A204.1 (cell line): ENCODE measurements around the gene PLXNB2.

ENCODE experiments used
- FAIRE-seq: peaks from 2 replicates; lab custom pipeline; 2012; peaks lifted over from hg19 to GRCh38; lab: Jason Lieb, UNC

The PLXNB2 gene

GRCh38 chr22:50249341-50250248 lies 57.9 kb downstream of the PLXNB2 start:
- no peak for FAIRE-seq

DNA sequence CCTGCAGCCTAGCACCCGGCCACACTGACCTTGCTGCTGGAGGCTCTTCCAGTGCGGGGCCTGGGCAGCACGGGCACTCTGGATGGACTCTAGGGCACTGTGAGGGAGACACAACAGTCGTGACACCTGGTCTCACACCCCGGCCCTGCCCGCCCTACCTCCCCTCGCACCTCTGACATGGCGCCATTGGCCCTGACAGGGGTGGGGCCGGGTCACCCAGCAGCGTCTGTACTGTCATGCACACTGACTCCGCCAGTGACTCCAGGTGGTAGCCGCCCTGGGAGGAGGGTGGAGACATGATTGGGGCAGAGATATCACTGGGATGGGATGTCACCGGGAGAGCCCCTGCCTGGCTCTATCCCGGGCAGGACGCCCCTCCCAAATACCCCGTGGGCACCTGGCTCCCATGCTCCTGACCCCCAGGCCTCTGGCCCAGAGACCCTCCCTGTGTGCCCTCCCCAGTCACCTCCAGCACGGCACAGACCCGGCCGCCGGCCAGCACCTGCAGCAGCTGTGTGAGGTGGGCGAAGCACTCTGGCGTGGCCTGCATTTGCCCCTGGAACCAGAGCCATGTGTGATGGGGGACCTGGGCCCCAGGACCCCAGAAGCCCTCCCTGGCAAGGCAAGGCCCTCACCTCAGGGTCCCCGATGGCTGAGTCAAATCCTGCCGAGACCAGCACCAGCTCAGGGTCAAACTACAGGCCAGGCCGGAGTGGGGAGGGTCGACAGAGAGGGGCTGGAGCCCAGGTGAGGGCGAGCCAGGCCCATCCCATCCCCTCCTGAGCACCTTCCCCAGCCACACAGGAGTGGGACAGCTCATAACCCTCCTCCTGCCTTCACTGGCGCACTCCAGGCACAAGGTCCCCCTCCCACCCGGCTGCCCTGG lies 59.0 kb downstream of the PLXNB2 start:
- no peak for FAIRE-seq

GRCh38 chr22:50247748-50248147 lies 59.7 kb downstream of the PLXNB2 start:
- FAIRE-seq: no peak

DNA sequence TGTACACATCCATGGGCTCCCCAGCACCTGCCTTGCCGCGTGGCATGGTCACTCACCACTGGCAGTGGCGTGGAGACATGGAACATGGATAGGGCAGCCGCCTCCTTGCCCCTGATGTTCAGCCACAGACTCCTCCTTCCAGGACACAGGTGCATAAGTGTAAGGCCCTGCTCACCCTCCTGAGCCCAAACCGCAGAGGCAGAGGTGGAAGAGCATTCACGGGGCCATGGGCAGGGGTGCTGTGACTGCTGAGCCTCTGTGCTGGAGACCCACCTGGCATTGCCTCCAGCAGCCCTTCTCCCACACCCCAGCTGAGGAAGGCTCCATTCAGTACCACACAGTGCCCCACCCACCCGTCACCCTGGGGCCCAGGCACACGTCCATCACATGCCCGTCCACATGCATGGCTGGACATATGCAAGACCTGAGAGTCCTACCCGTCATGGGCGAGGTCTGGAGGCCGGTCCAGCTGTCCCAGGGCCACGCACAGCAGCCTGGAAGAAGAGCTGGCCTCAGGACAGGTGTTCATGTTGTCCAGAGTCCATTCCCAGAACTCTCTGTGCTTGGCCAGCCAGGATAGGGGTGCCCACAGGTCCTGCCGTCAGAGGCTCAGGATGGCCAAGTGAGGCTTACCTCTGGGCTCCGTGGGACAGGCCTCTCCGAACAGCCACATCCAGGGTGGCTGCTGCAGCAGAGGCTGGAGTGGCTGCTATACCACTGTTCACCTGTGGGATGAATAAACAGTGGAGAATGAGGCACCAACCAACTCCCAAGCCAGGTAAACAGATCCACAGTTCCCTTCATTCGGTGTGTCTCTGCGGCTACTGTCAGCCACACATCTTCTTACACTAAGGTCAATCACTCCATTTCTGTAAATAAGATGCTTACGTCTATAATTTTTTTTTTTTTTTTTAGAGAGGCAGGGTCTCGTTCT lies 60.9 kb downstream of the PLXNB2 start:
- no peak for FAIRE-seq

GRCh38 chr22:50245214-50246072 lies 62.0 kb downstream of the PLXNB2 start:
- FAIRE-seq: no peak

- FAIRE-seq: no peak
Measured at GRCh38 chr22:50244420-50245213, 62.8 kb downstream of the PLXNB2 start, which contains the start of gene TUBGCP6. Gene TUBGCP6, minus strand, starts transcription at chr22:50245023. Its CDS starts 564 bp downstream, at chr22:50244459.

GRCh38 chr22:50243685-50244419 lies 63.6 kb downstream of the PLXNB2 start:
- FAIRE-seq: no peak

- no peak for FAIRE-seq
Measured at GRCh38 chr22:50242406-50242949, 65.0 kb downstream of the PLXNB2 start.

- FAIRE-seq: no peak
Measured at GRCh38 chr22:50238755-50239154, 68.7 kb downstream of the PLXNB2 start.

- no peak for FAIRE-seq
Measured at GRCh38 chr22:50236731-50237409, 70.6 kb downstream of the PLXNB2 start.

DNA sequence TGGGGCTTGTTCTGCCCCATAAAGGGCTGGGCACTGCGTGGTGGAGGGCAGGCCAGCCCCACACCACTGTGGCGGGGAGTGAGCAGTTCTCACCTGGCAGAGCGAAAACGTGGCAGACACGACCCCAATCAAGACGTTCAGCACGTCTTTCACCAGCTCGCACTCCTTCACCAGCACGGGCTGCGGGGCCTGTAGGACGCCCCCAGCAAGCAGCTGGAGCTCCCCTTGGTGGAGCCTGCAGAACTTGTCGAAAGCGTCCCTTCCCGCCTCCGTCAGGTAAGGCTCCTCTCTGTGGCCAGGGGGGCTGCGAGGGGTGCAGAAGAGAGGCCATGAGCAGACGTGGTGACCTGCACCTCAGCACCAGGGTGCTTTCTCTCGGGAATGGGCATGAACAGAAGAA lies 74.2 kb downstream of the PLXNB2 start:
- no peak for FAIRE-seq

GRCh38 chr22:50232481-50233151 lies 74.8 kb downstream of the PLXNB2 start:
- no peak for FAIRE-seq

DNA sequence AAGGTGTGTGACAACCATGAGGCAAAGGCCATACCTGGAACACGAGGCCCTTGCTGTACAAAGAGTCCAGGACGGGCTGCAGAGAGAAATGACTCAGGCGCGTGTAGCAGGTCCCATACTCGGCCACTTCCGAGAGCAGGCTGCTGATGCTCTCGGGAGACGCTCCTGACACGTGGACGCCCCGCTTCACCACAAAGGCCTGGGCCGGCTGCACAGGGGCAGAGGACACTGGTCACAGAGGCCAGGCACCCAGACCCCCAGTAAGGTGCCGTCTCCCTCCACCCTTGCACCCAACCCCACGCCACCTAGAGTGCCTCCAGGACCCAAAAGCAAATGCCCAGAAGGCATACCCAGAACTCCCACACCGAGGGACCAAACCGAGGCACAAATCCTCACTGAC lies 78.1 kb downstream of the PLXNB2 start:
- FAIRE-seq: no peak

GRCh38 chr22:50228366-50228765 lies 79.1 kb downstream of the PLXNB2 start:
- FAIRE-seq: no peak

DNA sequence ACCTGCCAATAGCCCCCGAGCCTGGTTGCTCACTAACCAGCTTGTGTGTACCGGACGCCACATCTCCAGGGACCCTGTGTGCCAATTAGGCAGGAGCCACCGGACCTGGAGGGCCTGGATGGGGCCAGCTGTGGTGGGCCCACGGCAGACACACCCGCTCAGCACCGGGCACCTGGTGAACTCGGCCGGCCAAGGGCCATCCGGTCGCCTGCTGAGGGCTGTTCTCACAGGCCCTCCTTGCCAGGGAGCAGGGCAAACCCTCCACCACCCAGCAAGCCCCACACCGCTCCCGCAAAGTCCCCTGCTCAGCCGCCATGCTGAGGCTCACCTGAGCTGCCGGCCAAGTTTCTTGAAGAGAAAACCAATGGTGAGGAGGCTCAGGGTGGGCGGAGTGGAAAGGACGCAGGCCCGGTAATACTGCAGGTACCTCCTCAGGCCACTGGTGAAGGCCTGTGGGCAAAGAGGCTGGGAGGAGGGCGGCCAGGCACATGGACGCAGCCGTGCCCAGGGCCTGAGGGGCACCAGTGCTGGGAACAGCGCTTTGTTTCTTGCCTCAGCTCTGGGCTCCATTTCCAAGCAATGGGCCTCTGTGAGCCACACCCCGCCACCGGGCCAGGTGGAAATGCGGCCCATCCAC lies 79.7 kb downstream of the PLXNB2 start:
- no peak for FAIRE-seq

DNA sequence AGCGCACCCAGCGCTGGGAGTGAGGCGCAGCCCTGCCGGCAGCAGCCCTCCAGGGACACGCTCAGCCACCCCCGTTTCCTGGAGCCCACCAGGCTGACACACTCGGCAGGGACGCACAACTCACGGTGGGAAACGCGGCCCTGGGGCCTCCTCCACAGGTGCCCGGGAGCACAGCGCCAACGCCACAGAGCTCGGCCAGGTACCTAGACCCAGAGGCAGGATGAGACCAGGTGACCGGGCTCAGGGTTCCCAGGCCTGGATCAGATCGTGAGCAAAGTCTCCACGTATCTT lies 80.6 kb downstream of the PLXNB2 start:
- FAIRE-seq: no peak

DNA sequence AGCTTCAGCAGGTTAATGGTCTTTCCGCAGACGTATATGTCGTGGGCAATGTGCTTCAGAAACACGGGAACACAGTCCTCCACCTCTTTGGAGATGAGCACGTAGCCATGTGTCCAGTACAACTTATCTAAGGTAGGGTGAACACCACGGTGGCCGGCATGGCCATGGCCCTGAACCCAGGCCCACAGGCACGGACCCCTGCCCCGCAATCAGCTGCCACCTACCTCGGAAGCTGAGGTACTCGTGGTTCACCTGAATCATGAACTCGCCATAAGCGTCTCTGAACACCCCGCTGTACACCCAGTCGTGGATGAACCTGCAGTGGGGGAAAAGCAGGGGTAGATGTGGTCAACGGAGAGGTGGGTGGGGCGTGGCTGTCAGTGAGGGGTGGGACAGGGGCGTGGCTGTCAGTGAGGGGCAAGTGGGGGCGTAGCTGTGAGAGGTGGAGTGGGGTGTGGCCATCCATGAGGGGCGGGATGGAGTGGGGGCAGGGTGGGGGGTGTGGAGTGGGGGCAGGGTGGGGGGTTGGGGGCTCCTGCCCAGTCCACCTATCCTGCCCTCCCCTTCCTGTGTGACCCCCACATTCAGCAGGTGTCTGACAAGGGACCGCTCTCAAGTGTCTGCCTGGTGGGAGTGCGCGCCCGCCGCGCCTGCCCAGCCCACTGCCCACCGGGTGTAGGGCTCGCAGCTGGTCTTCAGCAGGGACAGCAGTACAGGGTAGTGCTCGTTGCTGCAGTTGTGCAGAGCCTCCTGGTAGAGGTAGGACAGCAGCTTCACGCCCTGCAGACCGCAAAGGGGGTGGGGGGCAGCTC lies 81.2 kb downstream of the PLXNB2 start:
- no peak for FAIRE-seq
